Bronchial epithelial cell (primary cell): ENCODE data around the gene TAS1R1. TPM values are rescaled to one million over a fixed set of nuclear protein-coding genes. Genes with fewer than 3 reads are reported as not detected.
A peak's percentile ranks its signal among the peaks of the same experiment; 100 is the strongest.

ENCODE experiments used
- DNase-seq: peaks from one replicate; pipeline ENCODE4 v3.0.0-alpha.2; 2010; ENCODE audit warnings: low read depth
- FAIRE-seq: peaks from 2 replicates; lab custom pipeline; 2011; peaks lifted over from hg19 to GRCh38; lab: Jason Lieb, UNC
- H3K27me3 ChIP-seq: 2 replicates; pipeline ENCODE4 v1.5.1; 2011; ENCODE audit warnings: low read length; ENCODE audit not compliant: control insufficient read depth, insufficient read depth
- H3K36me3 ChIP-seq: 2 replicates; pipeline ENCODE4 v1.5.1; 2011; ENCODE audit warnings: low read length; ENCODE audit not compliant: control insufficient read depth, insufficient read depth
- H3K4me3 ChIP-seq: 2 replicates; pipeline ENCODE4 v1.5.1; 2011; ENCODE audit warnings: mild to moderate bottlenecking, low read depth, low read length, control low read depth
- CTCF ChIP-seq: IDR thresholded peaks from 2 replicates; pipeline ENCODE4 v1.5.1; 2011; ENCODE audit warnings: mild to moderate bottlenecking, moderate library complexity, low read length, control low read depth, inconsistent platforms; ENCODE audit not compliant: insufficient read depth, severe bottlenecking
- total RNA-seq: library from RNA; depleted of rRNA; stranded (reverse); fragments of >200 nt; gene quantifications from 2 replicates; pipeline ENCODE4 v1.2.1, GENCODE V29; 2014

Gene TAS1R1
- total RNA-seq, 1 donor from 2014 or later = not detected

- Histone ChIP-seq H3K4me3 (no peak overlapping the region), H3K36me3 (peaks cover 14% of the 10 kb centered on the region), H3K27me3 (no peaks in the 10 kb centered on the region)
- no peak for DNase-seq
- no peak for FAIRE-seq
- TF ChIP-seq CTCF = no peak
These were observed 28.8 kb upstream of the TAS1R1 start for GRCh38 chr1:6526316-6526715.

DNA sequence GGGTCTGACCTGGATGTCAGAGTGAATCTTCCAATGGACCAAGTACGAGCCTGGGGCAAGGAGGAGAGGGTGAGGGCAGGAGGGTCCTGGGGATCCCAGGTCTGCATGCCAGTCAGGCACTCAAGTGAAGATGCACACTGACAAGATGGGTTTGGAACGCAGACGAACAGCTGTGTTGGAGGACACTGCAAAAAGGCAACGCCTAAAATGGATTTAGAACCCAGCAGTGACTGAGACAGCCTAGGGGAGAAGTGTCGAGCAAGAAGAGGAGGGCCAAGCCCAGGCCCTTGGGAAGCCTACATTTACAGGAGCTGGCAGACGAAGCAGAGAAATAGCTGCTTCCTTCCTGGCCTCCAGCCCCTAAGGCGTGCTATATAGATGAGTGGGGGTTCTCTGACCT lies 26.6 kb upstream of the TAS1R1 start:
- no peak for DNase-seq
- Histone ChIP-seq H3K36me3 (peaks cover 27% of the 10 kb centered on the region), H3K27me3 (no peaks in the 10 kb centered on the region), H3K4me3 (no peak overlapping the region)
- FAIRE-seq = no peak
- TF ChIP-seq CTCF = no peak

DNA sequence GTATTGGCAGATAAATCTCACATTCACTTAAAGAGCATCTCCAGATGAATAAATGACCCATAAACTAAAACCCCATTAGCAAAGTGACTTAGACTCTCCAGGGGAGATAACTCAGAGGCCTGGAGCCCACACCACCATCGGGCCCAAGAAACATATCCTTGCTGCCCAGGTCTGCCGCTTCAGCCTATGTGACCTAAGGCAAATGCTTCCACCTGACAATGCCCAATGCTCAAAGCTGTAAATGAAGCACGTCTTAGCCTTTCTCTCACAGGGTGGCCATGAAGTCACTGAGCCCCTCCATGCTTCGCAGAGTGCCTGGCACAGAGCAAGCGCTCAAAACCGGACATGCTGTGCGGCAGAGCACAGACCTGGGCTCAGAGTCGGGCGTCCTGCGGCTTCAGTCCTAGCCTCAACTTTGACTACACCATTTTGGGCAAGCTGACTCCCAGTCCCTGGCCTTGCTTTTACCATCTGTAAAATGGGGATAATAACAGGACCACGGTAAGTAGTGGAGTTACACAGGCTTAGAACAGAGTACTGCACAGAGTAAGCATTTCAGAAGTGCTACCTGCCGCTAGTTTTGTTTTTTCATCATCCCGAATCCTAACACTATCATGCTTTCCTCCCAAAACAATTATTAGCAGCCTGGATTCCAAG lies 24.5 kb upstream of the TAS1R1 start:
- TF ChIP-seq CTCF = no peak
- H3K36me3 ChIP-seq = peaks cover 29% of the 10 kb centered on the region
- FAIRE-seq = no peak
- no peak overlapping the region for H3K4me3 ChIP-seq
- DNase-seq = no peak
- H3K27me3 ChIP-seq = no peaks in the 10 kb centered on the region

DNA sequence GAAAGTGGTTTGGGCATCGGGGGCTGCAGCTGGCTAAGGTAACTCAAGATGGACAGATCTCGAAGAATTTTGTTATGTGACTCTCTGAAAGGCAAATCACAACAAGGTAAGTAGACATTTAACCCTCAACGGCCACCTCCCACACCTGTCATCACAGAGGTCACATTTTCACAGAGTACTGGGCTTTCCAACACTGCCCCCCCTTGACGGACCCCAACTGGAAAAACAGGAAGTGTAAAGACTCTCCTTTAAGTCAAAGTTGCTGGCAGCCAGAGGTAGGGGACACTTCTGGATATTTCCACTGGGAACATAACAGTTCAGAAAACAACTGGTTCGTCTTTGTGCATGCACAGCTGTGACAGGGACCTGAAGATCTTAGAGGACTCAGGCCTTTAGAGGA lies 23.1 kb upstream of the TAS1R1 start:
- no peak for TF ChIP-seq CTCF
- FAIRE-seq = peak; percentile 32
- no peaks in the 10 kb centered on the region for H3K27me3 ChIP-seq
- no peak overlapping the region for H3K4me3 ChIP-seq
- no peak for DNase-seq
- H3K36me3 ChIP-seq = peaks cover 29% of the 10 kb centered on the region

- no peak for FAIRE-seq
- no peak for DNase-seq
- Histone ChIP-seq H3K36me3 (peaks cover 24% of the 10 kb centered on the region), H3K27me3 (no peaks in the 10 kb centered on the region), H3K4me3 (no peak overlapping the region)
- no peak for TF ChIP-seq CTCF
These were observed 20.8 kb upstream of the TAS1R1 start for GRCh38 chr1:6534248-6534822.
